Activated naive CD8-positive, alpha-beta T cell treated with anti-CD3 and anti-CD28 coated beads for 36 hours (primary cell): ENCODE results near the gene TRAPPC10. TPM values are rescaled to one million over a fixed set of nuclear protein-coding genes. Genes with fewer than 3 reads are reported as not detected.
"Not testable (repeated sequence)": the region's sequence is repeated elsewhere in the genome, so short reads cannot be mapped to it uniquely, and the experiment has no call there.

Source experiments
- DNase-seq: peaks from one replicate; pipeline ENCODE4 v3.0.0; 2021
- H3K27ac Mint-ChIP-seq: one replicate; pipeline ENCODE4 v1.8.0; 2022; ENCODE audit warnings: mild to moderate bottlenecking, moderate library complexity, mixed read lengths
- H3K27me3 Mint-ChIP-seq: one replicate; pipeline ENCODE4 v1.8.0; 2022; ENCODE audit warnings: mild to moderate bottlenecking, mixed read lengths
- H3K36me3 Mint-ChIP-seq: one replicate; pipeline ENCODE4 v1.8.0; 2021; ENCODE audit warnings: mild to moderate bottlenecking, mixed read lengths
- H3K4me1 Mint-ChIP-seq: one replicate; pipeline ENCODE4 v1.8.0; 2021; ENCODE audit warnings: mixed read lengths
- H3K4me3 Mint-ChIP-seq: one replicate; pipeline ENCODE4 v1.8.0; 2022; ENCODE audit warnings: mild to moderate bottlenecking, moderate library complexity, mixed read lengths
- H3K9me3 Mint-ChIP-seq: one replicate; pipeline ENCODE4 v1.8.0; 2022; ENCODE audit warnings: mixed read lengths
- total RNA-seq, 2 experiments: library from RNA; stranded (reverse); gene quantifications; one replicate each; pipeline ENCODE4 v1.2.3, GENCODE V29; 2021

Gene TRAPPC10
- total RNA-seq, 2 experiments from 2014 or later = 42.4 to 44.4 TPM

- not testable (repeated sequence) for H3K9me3 Mint-ChIP-seq, DNase-seq, H3K27ac Mint-ChIP-seq, H3K36me3 Mint-ChIP-seq, H3K4me3 Mint-ChIP-seq, H3K4me1 Mint-ChIP-seq, H3K27me3 Mint-ChIP-seq
Observed at GRCh38 chr21:44138039-44138438, 125.9 kb downstream of the TRAPPC10 start.

DNA sequence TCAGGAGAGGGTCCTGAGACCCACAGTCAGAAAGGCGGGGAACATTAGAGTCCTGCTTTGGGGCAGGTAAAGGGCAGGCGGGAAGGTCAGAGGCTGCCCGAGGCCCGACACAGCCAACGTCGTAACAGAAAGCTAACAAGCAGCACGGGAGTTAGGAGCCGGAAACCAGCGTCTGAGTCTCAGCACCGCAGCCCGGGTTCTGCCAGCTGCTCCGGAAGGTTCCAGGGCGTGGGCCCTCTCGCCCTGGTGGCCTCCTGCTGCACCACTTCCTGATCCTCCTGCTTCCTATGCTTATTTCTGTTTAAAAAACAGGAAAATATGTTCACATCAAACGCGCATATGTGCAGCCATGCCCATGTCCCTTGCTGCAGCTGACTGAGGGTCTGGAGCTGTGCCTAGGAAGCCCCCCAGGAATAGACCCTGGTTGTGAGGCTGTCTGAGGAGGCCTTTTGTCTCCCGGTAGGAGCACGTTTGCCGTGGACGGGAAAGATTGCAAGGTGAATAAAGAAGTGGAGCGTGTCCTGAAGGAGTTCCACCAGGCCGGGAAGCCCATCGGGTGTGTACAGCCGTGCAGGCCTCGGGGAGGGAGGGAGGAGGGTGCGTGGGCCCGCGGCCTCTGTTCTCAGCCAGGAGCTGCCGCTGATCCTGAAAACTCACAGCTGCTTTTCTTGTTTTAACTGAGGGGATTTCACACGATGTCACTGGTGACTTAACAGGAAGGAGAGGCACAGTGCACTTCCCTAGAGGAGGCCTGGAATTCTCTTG, 127.9 kb downstream of the TRAPPC10 start:
- not testable (repeated sequence) for H3K9me3 Mint-ChIP-seq, H3K27me3 Mint-ChIP-seq, H3K4me1 Mint-ChIP-seq, H3K36me3 Mint-ChIP-seq, H3K4me3 Mint-ChIP-seq, H3K27ac Mint-ChIP-seq
- DNase-seq = peak; percentile 0

DNA sequence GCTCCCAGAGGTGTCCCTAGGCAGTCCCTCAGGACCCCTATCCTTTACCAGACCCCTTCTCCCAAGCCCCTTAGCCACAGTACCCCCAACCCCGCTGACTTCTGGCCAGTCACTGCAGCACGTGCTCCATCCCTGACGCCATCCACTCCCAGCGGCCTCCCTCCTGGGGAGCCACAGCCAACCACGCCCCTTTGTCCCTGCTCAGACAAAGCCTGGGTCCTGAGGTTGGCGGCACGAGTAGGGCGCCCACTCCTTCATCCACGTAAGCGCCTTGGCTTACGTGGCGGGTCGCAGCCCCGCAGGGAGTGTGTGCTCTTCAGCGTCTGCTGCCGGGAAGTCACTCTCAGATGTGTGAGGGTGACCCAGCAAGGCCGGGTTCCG, 128.4 kb downstream of the TRAPPC10 start:
- not testable (repeated sequence) for H3K9me3 Mint-ChIP-seq, H3K27ac Mint-ChIP-seq, H3K36me3 Mint-ChIP-seq, H3K4me1 Mint-ChIP-seq, DNase-seq, H3K27me3 Mint-ChIP-seq, H3K4me3 Mint-ChIP-seq

DNA sequence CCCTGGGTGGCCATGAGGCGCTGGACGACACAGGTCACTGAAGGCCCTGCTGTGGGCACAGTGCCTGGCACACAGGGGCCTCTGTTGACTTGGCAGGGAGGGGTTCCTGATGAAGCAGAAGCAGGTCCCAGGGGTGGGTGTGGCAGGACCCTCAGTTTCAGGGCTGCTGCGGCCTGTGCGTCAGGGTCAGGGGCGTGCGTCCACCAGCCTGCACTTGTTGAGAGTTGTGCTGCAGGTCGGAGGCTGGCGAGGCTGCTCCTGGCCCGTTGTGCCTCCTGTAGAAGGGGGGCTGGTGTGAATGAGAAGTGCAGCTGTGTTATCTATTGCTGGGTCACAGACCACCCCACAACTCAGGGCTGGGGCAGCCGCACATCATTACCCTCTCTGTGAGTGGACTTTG, 130.4 kb downstream of the TRAPPC10 start:
- DNase-seq, H3K9me3 Mint-ChIP-seq, H3K36me3 Mint-ChIP-seq, H3K4me1 Mint-ChIP-seq, H3K27ac Mint-ChIP-seq, H3K4me3 Mint-ChIP-seq, H3K27me3 Mint-ChIP-seq: not testable (repeated sequence)

DNA sequence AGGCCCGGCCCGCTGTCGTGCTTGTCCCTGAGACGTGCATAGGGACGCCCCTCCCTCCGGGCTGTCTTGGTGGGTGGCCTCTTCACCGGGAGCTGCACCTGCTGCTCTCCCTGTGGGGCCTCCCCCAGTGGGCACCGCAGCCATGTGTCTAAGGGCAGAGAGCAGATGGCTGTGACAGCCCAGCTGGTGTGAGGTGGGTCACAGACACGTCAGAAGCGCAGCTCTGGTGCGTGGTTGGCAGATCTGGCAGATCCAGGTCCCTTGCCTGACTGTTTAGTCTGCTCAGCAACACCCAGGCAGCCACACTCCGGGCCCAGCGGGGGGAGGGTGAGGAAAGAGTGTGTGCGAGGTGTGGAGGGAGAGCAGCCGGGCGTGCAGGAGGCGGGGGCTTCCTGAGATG, 131.3 kb downstream of the TRAPPC10 start:
- H3K36me3 Mint-ChIP-seq, H3K27ac Mint-ChIP-seq, H3K4me3 Mint-ChIP-seq, DNase-seq, H3K27me3 Mint-ChIP-seq, H3K4me1 Mint-ChIP-seq, H3K9me3 Mint-ChIP-seq: not testable (repeated sequence)

DNA sequence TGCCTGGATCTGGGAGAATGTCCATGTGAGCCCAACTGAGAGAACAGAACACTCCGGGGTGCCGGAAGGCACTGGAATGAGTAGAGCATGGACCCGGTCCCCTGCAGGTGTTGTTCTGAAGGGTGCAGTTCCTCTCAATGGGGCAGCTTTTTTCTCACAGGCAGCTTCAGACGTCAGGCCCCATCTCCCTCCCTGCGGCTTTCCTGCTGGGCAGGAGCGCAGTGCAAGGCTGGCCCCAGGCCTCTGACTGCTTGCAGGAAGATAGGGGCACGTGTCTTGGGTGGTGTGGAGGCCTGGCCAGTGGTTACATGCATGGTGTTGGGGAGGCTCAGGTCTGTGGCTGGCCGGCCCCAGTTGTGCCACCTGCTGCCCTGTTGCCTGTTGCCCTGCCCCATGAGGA, 131.9 kb downstream of the TRAPPC10 start:
- not testable (repeated sequence) for H3K27me3 Mint-ChIP-seq, H3K27ac Mint-ChIP-seq, H3K4me3 Mint-ChIP-seq

DNA sequence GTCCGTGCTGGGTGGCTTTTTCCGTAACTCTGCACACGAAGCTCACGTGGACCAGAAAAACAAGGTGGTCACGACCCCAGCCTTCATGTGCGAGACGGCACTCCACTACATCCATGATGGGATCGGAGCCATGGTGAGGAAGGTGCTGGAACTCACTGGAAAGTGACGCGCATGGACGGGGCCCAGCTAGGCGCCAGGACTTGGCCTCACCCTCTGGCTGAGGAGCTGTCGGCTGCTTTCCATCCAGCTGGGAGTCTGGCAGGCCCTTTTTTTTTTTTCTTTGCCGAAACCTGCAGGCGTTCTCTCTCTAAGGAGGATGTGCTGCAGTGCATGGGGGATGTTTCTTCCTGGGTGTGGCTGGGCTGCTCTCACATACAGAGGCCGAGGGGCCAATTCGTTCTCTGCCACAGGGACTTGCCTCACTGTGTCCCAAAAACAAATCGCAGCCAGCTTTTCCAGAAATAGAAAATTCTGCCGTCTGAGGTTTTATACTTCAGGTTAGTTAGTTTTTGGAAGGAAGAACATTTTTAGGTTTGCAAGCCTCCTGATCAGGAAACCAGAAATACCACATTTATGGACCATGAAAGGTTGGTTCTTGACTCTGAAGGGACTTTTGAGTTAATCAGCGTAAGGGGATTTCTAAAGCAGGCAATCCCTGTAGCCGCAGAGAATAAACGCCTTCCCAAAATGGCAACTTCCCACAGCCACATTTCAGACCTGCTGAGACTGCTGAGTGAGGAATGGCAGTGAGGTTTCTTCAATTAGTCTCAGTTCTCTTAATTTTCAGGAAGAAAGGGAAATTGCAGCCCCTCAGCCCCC, 132.9 kb downstream of the TRAPPC10 start:
- not testable (repeated sequence) for H3K4me3 Mint-ChIP-seq, H3K9me3 Mint-ChIP-seq, H3K27ac Mint-ChIP-seq, DNase-seq, H3K27me3 Mint-ChIP-seq, H3K36me3 Mint-ChIP-seq, H3K4me1 Mint-ChIP-seq

More for the DNA sequence above, 131.9 kb downstream of the TRAPPC10 start:
- not testable (repeated sequence) for H3K4me1 Mint-ChIP-seq, H3K9me3 Mint-ChIP-seq, DNase-seq, H3K36me3 Mint-ChIP-seq

GRCh38 chr21:44145616-44146015, 133.5 kb downstream of the TRAPPC10 start:
- H3K4me3 Mint-ChIP-seq, H3K9me3 Mint-ChIP-seq, H3K27me3 Mint-ChIP-seq, H3K4me1 Mint-ChIP-seq, DNase-seq, H3K36me3 Mint-ChIP-seq, H3K27ac Mint-ChIP-seq: not testable (repeated sequence)

DNA sequence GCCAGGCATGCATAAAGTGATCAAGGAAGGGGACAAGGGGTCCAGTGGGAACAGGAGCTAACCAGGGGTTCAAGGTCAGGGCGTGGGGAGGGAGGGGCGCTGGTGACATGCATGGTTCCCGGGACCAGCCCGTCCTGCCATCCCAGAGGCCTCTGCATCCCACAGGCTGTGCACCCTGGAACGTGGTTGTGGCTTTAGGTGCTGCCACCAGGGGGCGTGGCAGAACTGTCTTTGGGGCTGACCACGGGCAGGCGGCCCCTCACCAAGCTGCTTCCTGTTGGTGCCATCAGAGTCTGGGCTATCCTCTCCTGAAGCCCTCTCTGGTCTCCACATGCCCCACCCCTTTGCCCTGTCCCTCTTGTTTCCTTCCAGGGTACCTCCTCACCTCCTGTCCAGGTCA, 135.0 kb downstream of the TRAPPC10 start:
- not testable (repeated sequence) for H3K27ac Mint-ChIP-seq, H3K4me3 Mint-ChIP-seq, H3K27me3 Mint-ChIP-seq, H3K4me1 Mint-ChIP-seq, DNase-seq, H3K36me3 Mint-ChIP-seq, H3K9me3 Mint-ChIP-seq

DNA sequence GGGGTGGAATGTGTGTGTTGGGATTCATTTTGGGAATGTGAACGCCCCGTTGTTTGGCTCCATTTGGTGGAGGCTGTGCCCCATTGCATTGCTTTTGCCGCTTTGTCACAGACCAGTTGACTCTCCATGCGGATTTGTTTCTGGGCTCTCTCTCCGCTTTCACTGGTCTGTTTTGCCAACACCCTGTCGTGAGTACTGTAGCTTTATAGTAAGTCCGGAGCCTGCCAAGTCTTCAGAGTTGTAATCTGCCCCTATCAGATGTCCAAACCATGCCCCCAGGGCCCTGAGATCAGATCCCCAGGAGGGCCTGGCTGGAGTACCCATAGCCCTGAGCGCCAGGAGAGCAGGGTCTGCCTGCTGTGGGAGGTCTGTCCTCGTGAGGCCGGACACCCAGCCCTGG, 138.1 kb downstream of the TRAPPC10 start:
- H3K27me3 Mint-ChIP-seq, H3K9me3 Mint-ChIP-seq, H3K36me3 Mint-ChIP-seq, H3K4me3 Mint-ChIP-seq, DNase-seq, H3K27ac Mint-ChIP-seq, H3K4me1 Mint-ChIP-seq: not testable (repeated sequence)

DNA sequence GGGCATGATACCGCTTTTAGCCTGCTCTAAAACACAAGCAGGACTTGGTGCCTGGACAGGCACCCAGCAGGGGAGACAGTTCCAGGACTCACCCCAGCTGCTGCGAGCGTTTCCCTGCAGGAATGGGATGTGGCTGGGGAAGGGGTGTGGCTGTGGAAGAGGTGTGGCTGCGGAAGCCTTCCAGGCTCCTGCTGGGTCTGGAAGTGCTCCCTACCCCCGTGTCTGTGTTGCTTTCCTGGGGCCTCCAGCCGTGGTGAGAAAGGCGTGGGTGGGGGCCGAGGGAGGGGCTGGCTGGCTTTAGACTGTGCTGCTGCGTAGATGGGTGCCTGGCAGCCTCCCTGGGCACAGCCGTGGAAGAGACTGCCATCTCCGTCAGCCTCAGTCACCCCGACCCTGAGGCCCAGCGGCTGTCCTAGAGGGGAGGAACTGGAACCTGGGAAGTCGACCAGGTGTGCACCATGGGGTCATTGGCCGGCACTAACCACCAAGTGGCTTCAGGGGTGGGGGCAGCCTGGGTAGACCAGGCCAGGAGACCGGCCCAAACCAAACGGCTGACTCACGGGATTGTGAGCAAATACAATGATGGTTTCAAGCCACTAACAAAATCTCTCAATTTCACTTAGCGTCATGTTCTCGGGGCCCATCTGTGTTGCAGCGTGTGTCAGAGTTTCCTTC, 141.2 kb downstream of the TRAPPC10 start:
- not testable (repeated sequence) for H3K9me3 Mint-ChIP-seq, H3K36me3 Mint-ChIP-seq, H3K4me1 Mint-ChIP-seq, H3K27me3 Mint-ChIP-seq, DNase-seq, H3K4me3 Mint-ChIP-seq, H3K27ac Mint-ChIP-seq

GRCh38 chr21:44153889-44154228, 141.8 kb downstream of the TRAPPC10 start:
- H3K27me3 Mint-ChIP-seq, H3K36me3 Mint-ChIP-seq, H3K4me3 Mint-ChIP-seq, H3K27ac Mint-ChIP-seq, H3K4me1 Mint-ChIP-seq, H3K9me3 Mint-ChIP-seq: not testable (repeated sequence)
- peak; percentile 33 for DNase-seq

GRCh38 chr21:44154816-44155230, 142.7 kb downstream of the TRAPPC10 start:
- DNase-seq, H3K27me3 Mint-ChIP-seq, H3K4me1 Mint-ChIP-seq, H3K36me3 Mint-ChIP-seq, H3K9me3 Mint-ChIP-seq, H3K4me3 Mint-ChIP-seq, H3K27ac Mint-ChIP-seq: not testable (repeated sequence)

GRCh38 chr21:44155231-44155993, 143.3 kb downstream of the TRAPPC10 start:
- DNase-seq, H3K4me1 Mint-ChIP-seq, H3K27me3 Mint-ChIP-seq, H3K36me3 Mint-ChIP-seq, H3K9me3 Mint-ChIP-seq, H3K4me3 Mint-ChIP-seq, H3K27ac Mint-ChIP-seq: not testable (repeated sequence)

GRCh38 chr21:44155994-44156380, 143.9 kb downstream of the TRAPPC10 start:
- not testable (repeated sequence) for H3K4me3 Mint-ChIP-seq, H3K9me3 Mint-ChIP-seq, H3K4me1 Mint-ChIP-seq, H3K27me3 Mint-ChIP-seq, H3K27ac Mint-ChIP-seq, H3K36me3 Mint-ChIP-seq, DNase-seq
